ENCODE data around the gene DNAJC13. TPM values are rescaled to one million over a fixed set of nuclear protein-coding genes. Genes with fewer than 3 reads are reported as not detected.

Gene DNAJC13
- total and polyA plus RNA-seq, 9 donors, result 10.3 to 39.9 (median 30.1) TPM

DNA sequence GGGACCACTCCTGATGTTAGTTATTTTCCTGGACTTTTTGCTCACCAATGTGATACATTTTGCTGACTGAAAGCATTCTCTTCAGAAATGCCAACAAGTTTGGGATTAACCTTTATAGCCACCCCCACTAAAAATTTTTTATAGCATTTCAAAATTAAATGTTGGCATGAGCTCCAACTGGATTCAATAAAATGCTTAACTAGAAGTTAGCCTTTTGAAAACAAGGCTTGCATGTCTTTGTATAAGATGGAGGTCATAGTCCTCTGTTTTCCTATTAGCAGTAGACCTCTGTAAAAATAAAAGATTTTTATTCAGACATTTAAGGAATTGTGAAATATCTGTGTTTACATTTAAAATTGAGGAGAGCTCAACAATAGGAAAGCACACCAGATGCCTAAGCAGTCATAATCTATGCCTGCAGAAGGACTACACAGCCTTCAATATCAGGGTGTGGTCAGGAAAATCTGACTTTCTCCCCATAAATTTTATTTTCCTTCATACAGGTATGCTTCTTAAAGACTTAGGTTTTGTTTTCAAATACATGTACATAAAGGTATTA, 87.2 kb downstream of the DNAJC13 start:
- Histone ChIP-seq H3K9me3 (no peaks in the 10 kb centered on the region), H3K4me1 (ENCODE audit: insufficient read depth) (no peaks in the 10 kb centered on the region), H3K4me3 (no peak overlapping the region), H3K27me3 (no peaks in the 10 kb centered on the region), H3K36me3 (no peaks in the 10 kb centered on the region), H3K27ac (no peak overlapping the region)
- DNase-seq, result no peak
- intact Hi-C loops (cut with DNase I), result no loop called here
- TF ChIP-seq POLR2A (IDR thresholded peaks at IDR 0.05), result no peak
- TF ChIP-seq EP300 (IDR thresholded peaks at IDR 0.05), result no peak
- TF ChIP-seq, protein P1, sequence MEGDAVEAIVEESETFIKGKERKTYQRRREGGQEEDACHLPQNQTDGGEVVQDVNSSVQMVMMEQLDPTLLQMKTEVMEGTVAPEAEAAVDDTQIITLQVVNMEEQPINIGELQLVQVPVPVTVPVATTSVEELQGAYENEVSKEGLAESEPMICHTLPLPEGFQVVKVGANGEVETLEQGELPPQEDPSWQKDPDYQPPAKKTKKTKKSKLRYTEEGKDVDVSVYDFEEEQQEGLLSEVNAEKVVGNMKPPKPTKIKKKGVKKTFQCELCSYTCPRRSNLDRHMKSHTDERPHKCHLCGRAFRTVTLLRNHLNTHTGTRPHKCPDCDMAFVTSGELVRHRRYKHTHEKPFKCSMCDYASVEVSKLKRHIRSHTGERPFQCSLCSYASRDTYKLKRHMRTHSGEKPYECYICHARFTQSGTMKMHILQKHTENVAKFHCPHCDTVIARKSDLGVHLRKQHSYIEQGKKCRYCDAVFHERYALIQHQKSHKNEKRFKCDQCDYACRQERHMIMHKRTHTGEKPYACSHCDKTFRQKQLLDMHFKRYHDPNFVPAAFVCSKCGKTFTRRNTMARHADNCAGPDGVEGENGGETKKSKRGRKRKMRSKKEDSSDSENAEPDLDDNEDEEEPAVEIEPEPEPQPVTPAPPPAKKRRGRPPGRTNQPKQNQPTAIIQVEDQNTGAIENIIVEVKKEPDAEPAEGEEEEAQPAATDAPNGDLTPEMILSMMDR (IDR thresholded peaks at IDR 0.05), result no peak

DNA sequence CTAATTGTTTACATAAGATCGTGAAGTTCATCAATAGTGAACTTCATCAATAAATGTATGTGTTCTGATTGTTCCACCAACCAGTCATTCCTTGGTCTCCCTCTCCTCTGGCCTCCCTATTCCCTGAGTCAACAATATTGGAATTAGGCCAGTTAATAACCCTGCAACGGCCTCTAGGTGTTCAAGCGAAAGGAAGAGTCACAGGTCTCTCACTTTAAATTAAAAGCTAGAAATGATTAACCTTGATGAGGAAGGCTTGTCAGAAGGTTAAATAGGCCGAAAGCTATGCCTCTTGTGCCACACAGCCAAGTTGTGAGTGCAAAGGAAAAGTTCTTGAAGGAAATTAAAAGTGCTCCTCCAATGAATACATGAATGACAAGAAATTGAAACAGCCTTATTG, 90.4 kb downstream of the DNAJC13 start:
- Histone ChIP-seq H3K4me1 (ENCODE audit: insufficient read depth) (no peaks in the 10 kb centered on the region), H3K27ac (no peak overlapping the region), H3K4me3 (no peak overlapping the region), H3K27me3 (no peaks in the 10 kb centered on the region), H3K9me3 (no peaks in the 10 kb centered on the region), H3K36me3 (no peaks in the 10 kb centered on the region)
- intact Hi-C loops (cut with DNase I), result no loop called here
- TF ChIP-seq, protein P1 (IDR thresholded peaks at IDR 0.05), result no peak
- no peak for TF ChIP-seq EP300 (IDR thresholded peaks at IDR 0.05)
- TF ChIP-seq POLR2A (IDR thresholded peaks at IDR 0.05), result no peak
- WGBS, 3 donors, result 97 to 99% (median 99%) methylated on average over 4 of the region's 4 CpGs
- no peak for DNase-seq

DNA sequence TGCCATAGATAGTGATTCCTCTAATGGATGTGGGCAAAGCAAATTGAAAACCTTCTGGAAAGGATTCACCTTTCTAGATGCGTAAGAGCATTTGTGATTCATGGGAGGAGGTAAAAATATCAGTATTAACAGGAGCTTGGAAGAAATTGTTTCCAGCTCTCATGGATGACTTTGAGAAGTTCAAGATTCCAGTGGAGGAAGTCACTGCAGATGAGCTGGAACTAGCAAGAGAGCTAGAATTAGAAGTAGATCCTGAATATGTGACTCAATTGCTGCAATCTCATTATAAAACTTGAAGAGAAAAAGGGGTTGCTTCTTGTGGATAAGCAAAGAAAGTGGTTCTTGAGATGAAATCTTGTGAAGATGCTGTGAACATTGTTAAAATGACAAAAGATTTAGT, 91.8 kb downstream of the DNAJC13 start:
- no peak overlapping the region for H3K27ac ChIP-seq
- no peaks in the 10 kb centered on the region for H3K4me1 ChIP-seq (ENCODE audit: insufficient read depth)
- 97 to 100% (median 98%) methylated on average over 1 of the region's 1 CpG for WGBS, 3 donors
- no peaks in the 10 kb centered on the region for H3K9me3 ChIP-seq
- intact Hi-C loops (cut with DNase I), result no loop called here
- TF ChIP-seq POLR2A (IDR thresholded peaks at IDR 0.05), result no peak
- TF ChIP-seq, protein P1 (IDR thresholded peaks at IDR 0.05), result no peak
- no peak for TF ChIP-seq EP300 (IDR thresholded peaks at IDR 0.05)
- no peak for DNase-seq
- no peak overlapping the region for H3K4me3 ChIP-seq
- H3K36me3 ChIP-seq, result no peaks in the 10 kb centered on the region
- H3K27me3 ChIP-seq, result no peaks in the 10 kb centered on the region

DNA sequence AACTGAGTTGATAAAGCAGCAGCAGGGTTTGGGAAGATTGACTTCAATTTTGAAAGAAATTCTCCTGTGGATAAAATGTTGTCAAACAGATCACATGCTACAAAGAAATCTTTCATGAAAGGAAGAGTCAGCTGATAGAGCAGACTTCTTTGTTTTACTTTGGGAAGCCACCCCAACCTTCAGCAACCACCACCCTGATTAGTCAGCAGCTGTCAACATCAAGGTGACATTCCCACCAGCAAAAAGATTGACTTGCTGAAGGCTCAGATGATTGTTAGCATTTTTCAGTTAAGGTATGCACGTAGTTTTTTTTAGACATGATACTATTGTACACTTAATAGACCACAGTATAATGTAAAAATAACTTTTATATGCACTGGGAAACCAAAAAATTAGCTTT, 92.2 kb downstream of the DNAJC13 start:
- TF ChIP-seq EP300 (IDR thresholded peaks at IDR 0.05) (no peak), POLR2A (IDR thresholded peaks at IDR 0.05) (no peak)
- TF ChIP-seq, protein P1 (IDR thresholded peaks at IDR 0.05), result no peak
- DNase-seq, result no peak
- no peaks in the 10 kb centered on the region for H3K27me3 ChIP-seq
- no peaks in the 10 kb centered on the region for H3K9me3 ChIP-seq
- intact Hi-C loops (cut with DNase I), result no loop called here
- H3K4me3 ChIP-seq, result no peak overlapping the region
- WGBS, 3 donors, result 86 to 96% (median 93%) methylated on average over 1 of the region's 1 CpG
- no peak overlapping the region for H3K27ac ChIP-seq
- H3K36me3 ChIP-seq, result no peaks in the 10 kb centered on the region
- no peaks in the 10 kb centered on the region for H3K4me1 ChIP-seq (ENCODE audit: insufficient read depth)
